Mucosa of descending colon (tissue), 3 donors: Measurements from ENCODE around the gene CAD. TPM values are rescaled to one million over a fixed set of nuclear protein-coding genes. Genes with fewer than 3 reads are reported as not detected.

ENCODE experiments used
- ATAC-seq: fragments of 200-7000 bp; cut with Tn5 transposase; one replicate; pipeline ENCODE4 v1.9.1; 2020; ENCODE audit warnings: mild to moderate bottlenecking, moderate library complexity
- DNase-seq, 3 donors: peaks; one replicate each; pipeline ENCODE4 v3.0.0-alpha.2; 2020
- H3K36me3 ChIP-seq: fragments of 200-600 bp; one replicate; pipeline ENCODE4 v1.8.0; 2021; ENCODE audit warnings: low read depth, mild to moderate bottlenecking
- H3K4me1 ChIP-seq: fragments of 200-600 bp; one replicate; pipeline ENCODE4 v1.8.0; 2021; ENCODE audit warnings: low read depth, mild to moderate bottlenecking
- H3K4me3 ChIP-seq: fragments of 200-600 bp; one replicate; pipeline ENCODE4 v1.8.0; 2021; ENCODE audit warnings: mild to moderate bottlenecking
- H3K9me3 ChIP-seq: fragments of 200-600 bp; one replicate; pipeline ENCODE4 v1.8.0; 2021; ENCODE audit warnings: mild to moderate bottlenecking
- intact Hi-C, 2 donors: fragments of 100-400 bp; cut with DNase I in 1 of 2; cut with micrococcal nuclease in 1 of 2; formaldehyde crosslinking; loops; one replicate each; pipeline versions ENCODE4 v1.11.0 to v1.11.1; 2022; cut with DNase I, micrococcal nuclease
- total RNA-seq, 3 donors: library from RNA; stranded (reverse); fragmentation: NEBNext Ultra II Directional in 2 of 3; extraction: Animal tissue kit (Norgen Biotek cat#: 25700) in 2 of 3; gene quantifications; one replicate each; pipeline versions ENCODE4 v1.2.1 to v1.2.4, GENCODE V29; 2021 to 2023
- TF ChIP-seq, protein P1 (sequence below): fragments of 200-600 bp; IDR thresholded peaks from one replicate; pipeline ENCODE4 v1.8.0; 2022; ENCODE audit warnings: antibody characterized with exemption, mild to moderate bottlenecking
- donor health status: DM: no; HTN: no; CAD: no; lungs with moderate emphysema.
- donor health status: DM: no; HTN: no; CAD: no.
- donor health status: DM: no; HTN: yes; CAD: no.

CAD gene
- total RNA-seq, 3 donors from 2014 or later = 22.7 to 29.8 (median 24.7) TPM

DNA sequence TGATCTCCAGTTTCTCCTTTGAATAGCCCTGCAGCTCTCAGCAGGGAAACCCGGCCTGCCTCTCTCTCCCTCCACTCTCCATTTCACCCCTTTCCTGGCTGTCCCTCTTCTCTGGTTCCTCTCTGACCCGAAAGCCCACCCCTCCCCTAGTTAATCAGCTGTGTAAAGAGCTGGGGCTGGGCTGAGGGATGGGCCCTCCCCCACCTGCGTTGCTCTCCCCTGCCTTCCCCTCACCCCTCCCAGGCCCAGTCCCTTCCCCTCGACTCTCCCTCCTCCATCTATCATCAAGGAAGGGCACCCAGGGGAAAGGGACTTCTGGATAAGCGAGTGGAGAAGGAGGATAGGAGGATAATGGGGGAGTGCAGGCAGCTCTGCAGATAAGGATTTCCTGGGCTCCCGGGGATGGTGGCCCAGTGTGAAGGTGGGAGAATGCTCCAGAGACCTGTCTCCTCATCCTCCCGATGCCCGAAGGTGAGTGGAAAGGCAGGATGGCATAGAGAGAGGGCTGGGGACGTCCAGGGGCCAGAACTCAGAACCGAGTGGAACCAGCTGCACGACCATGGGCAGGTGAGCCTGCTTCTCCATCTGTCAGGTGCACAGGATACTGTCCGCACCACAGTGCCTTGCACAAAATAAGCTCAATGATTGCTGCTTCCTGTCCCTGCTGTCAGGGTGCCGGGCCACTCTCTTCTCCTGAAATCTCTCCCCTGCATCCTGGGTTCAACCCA is 33.6 kb downstream of the CAD start:
- ATAC-seq = no peak
- intact Hi-C loops = no loop called here

DNA sequence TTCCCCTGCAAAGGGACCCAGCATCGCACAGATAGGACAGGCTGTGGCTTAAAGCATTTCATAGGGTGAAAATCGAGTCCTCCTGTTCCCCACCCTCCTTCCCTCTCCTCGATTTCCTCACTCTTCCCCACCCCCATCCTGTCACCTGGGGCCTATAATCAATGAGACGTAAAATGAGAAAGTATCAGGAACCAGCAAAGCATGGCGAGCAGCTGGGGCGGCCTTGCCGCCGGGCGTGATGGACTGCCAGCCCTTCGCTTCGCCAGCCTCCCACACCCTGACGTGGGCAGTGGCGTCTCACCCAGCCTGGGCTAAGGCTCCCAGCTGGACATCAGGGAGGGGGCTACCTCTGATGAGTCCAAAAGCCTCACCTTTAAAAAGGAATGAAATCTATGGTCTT is 34.6 kb downstream of the CAD start:
- ATAC-seq (no peak), DNase-seq (no peak)
- Histone ChIP-seq H3K4me1 (no peaks in the 10 kb centered on the region), H3K4me3 (no peak overlapping the region), H3K9me3 (no peaks in the 10 kb centered on the region), H3K36me3 (no peaks in the 10 kb centered on the region)
- intact Hi-C loops = no loop called here
- TF ChIP-seq, protein P1, sequence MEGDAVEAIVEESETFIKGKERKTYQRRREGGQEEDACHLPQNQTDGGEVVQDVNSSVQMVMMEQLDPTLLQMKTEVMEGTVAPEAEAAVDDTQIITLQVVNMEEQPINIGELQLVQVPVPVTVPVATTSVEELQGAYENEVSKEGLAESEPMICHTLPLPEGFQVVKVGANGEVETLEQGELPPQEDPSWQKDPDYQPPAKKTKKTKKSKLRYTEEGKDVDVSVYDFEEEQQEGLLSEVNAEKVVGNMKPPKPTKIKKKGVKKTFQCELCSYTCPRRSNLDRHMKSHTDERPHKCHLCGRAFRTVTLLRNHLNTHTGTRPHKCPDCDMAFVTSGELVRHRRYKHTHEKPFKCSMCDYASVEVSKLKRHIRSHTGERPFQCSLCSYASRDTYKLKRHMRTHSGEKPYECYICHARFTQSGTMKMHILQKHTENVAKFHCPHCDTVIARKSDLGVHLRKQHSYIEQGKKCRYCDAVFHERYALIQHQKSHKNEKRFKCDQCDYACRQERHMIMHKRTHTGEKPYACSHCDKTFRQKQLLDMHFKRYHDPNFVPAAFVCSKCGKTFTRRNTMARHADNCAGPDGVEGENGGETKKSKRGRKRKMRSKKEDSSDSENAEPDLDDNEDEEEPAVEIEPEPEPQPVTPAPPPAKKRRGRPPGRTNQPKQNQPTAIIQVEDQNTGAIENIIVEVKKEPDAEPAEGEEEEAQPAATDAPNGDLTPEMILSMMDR = no peak

More for the DNA sequence above, 33.6 kb downstream of the CAD start:
- H3K4me3 ChIP-seq = no peak overlapping the region
- no peaks in the 10 kb centered on the region for H3K9me3 ChIP-seq
- no peak for DNase-seq
- no peaks in the 10 kb centered on the region for H3K4me1 ChIP-seq
- no peaks in the 10 kb centered on the region for H3K36me3 ChIP-seq
- TF ChIP-seq, protein P1 = no peak

DNA sequence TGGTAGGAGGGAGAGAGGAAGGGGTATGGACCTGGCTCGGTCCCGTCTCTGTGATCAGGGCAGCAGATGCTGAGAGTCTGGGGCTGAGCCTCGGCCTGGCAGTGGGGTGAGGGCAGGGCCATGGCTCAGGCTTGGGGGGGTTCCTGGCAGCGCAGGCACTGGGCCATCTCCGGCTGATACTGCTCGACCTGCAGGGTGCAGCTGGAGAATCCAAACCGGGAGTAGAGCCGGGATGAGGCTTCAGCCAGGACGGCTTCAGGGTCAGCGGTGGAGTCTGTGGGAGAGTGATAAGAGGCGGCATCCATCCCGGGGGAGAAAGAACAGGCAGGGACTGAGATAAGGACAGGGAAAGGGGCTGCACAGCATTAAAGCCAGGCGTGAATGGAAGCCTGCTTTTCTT is 38.0 kb downstream of the CAD start:
- no peak for DNase-seq

DNA sequence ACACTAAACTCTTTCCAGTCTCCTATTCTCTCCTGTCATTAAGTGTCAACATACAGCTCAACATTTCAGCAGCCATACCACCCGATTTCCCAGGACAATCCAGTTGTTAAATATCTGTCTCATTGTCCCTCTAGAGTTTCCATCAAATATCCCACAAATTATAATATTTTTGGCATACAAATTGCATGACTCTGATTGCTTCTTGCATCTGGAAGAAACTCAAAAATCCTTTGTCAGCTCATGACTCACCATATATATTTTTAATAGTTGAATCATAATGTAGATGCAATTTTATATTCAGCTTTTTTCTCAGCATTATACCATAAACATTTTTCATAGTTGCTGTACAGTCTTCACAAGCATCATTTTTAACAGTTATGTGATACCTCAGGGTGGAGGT is 38.5 kb downstream of the CAD start:
- ATAC-seq (no peak), DNase-seq (no peak)
- Histone ChIP-seq H3K4me1 (no peaks in the 10 kb centered on the region), H3K36me3 (no peaks in the 10 kb centered on the region), H3K4me3 (no peak overlapping the region), H3K9me3 (no peaks in the 10 kb centered on the region)
- TF ChIP-seq, protein P1 = no peak
- intact Hi-C loops = no loop called here

More for the DNA sequence above, 38.0 kb downstream of the CAD start:
- TF ChIP-seq, protein P1 = no peak
- intact Hi-C loops = no loop called here
- ATAC-seq = peak; percentile 5
- H3K4me3 ChIP-seq = no peak overlapping the region
- H3K9me3 ChIP-seq = no peaks in the 10 kb centered on the region
- no peaks in the 10 kb centered on the region for H3K36me3 ChIP-seq
- H3K4me1 ChIP-seq = no peaks in the 10 kb centered on the region

DNA sequence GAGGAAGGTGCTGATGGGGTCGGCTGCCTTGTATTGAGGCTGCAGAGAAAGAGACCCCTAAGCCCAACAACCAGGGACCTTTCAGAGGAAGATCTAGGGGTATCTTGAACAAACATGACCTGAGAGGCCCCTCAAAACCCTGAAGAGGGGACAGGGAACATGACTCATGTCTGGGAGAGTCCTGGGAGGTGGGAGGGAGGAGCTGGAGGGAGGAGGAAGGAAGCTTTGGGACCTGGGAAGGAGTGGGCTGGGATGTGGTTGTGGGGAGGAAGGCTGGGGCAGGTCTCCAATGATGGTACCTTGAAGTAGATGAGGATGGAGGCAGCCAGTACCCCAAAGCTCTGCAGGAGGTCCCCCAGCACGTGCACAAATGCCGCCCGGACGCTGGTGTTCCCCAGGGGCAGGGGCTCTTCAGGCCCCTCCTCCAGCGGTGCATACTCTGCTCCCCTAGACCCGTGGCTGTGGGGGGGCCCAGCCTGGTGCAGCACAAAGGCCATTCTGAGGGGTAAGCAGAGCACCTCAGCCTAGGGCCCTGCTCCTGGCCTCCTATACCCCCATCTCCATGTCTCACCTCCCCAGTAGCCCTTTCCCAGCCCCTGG is 39.8 kb downstream of the CAD start:
- H3K36me3 ChIP-seq = no peaks in the 10 kb centered on the region
- TF ChIP-seq, protein P1 = no peak
- H3K4me1 ChIP-seq = peaks cover 2% of the 10 kb centered on the region
- no peaks in the 10 kb centered on the region for H3K9me3 ChIP-seq
- no peak overlapping the region for H3K4me3 ChIP-seq
- DNase-seq (no peak), ATAC-seq (no peak)
- intact Hi-C loops = no loop called here
